Epithelial cell of esophagus (primary cell): Measurements from ENCODE around the gene ATXN7L2.

Experiments used
- DNase-seq: peaks from one replicate; pipeline ENCODE4 v3.0.0; 2010; ENCODE audit warnings: low read depth
- H3K4me3 ChIP-seq: 2 replicates; pipeline ENCODE4 v1.5.1; 2011; ENCODE audit warnings: mild to moderate bottlenecking, low read length, control low read depth
- TF ChIP-seq, protein P1 (sequence below): IDR thresholded peaks from 2 replicates; pipeline ENCODE4 v1.5.1; 2011; ENCODE audit warnings: low read depth, mild to moderate bottlenecking, low read length, control low read depth, inconsistent platforms; ENCODE audit not compliant: insufficient read depth; ENCODE audit errors: missing control alignments

ATXN7L2 gene

DNA sequence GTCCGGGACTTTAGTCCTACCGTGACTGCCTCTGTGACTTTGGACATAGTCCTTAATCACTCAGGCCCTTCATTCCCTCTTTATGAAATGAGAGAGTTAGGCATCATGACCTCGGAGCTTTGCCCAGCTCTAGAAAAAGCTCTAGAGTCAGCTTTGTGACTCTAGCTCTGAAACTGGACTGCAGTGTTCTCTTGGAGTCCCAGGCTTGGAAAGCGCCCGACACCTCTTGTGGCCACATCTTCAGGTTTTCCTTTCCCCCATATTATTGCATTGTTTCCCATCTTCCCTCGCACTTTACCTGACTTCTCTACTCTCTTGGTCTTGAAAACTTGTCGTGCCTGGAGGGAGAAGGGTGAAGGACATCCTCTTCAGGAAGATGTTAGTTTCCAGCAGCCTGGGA, 38.3 kb downstream of the ATXN7L2 start:
- TF ChIP-seq, protein P1, sequence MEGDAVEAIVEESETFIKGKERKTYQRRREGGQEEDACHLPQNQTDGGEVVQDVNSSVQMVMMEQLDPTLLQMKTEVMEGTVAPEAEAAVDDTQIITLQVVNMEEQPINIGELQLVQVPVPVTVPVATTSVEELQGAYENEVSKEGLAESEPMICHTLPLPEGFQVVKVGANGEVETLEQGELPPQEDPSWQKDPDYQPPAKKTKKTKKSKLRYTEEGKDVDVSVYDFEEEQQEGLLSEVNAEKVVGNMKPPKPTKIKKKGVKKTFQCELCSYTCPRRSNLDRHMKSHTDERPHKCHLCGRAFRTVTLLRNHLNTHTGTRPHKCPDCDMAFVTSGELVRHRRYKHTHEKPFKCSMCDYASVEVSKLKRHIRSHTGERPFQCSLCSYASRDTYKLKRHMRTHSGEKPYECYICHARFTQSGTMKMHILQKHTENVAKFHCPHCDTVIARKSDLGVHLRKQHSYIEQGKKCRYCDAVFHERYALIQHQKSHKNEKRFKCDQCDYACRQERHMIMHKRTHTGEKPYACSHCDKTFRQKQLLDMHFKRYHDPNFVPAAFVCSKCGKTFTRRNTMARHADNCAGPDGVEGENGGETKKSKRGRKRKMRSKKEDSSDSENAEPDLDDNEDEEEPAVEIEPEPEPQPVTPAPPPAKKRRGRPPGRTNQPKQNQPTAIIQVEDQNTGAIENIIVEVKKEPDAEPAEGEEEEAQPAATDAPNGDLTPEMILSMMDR, result no peak
- H3K4me3 ChIP-seq, result no peak overlapping the region
- DNase-seq, result no peak

DNA sequence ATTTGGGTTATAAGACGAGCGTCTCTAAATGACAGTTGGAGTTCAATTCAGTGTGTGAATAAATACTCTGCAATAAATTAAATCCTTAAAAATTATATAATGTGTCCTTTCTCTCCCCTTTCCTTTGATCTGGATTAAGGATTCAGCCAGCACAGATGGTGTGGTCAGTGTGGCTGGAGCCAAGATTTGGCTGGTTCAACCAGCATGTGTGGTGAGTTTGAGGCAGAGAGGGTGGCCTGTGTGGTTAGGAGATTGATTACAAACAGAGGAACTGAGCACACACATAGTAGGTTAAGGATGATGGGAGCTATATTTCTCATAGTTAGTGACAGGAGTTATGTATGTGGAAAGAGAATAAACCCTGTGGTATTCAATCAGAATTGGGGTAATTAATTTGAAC, 40.0 kb downstream of the ATXN7L2 start:
- H3K4me3 ChIP-seq, result no peak overlapping the region
- DNase-seq, result no peak
- TF ChIP-seq, protein P1, result no peak

DNA sequence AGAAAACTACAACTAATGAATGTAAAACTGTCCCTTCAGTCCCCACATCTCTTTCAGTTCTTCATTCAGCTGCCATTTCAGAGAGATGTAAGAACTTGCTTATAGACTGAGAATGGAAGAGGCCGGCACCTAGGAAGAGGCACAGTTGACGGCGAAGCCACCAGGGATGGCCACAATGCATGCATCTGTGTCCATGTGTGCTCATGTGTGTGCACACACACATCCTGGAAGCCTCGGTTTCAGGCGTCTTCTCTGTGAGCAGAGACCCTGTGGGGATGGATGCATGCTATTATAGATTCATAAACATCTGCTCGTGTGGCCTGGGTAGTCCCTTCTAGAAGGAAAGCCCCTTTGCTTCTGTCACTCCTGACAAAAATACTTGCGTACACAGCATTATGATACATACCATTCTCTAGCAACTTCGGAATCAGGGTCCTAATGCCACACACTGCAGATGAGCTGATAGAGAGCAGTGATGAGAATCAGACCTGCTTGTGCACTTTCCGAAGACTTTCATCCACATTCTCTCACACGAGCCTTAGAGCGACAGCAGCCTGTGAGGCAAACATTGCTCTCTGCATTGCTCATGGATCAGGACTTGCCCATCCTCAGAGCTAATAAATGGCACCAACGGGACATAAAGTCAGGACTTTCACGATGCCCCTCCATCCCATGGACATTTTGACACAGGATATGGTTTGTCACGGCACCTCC, 43.5 kb downstream of the ATXN7L2 start:
- no peak overlapping the region for H3K4me3 ChIP-seq
- TF ChIP-seq, protein P1, result no peak
- no peak for DNase-seq

DNA sequence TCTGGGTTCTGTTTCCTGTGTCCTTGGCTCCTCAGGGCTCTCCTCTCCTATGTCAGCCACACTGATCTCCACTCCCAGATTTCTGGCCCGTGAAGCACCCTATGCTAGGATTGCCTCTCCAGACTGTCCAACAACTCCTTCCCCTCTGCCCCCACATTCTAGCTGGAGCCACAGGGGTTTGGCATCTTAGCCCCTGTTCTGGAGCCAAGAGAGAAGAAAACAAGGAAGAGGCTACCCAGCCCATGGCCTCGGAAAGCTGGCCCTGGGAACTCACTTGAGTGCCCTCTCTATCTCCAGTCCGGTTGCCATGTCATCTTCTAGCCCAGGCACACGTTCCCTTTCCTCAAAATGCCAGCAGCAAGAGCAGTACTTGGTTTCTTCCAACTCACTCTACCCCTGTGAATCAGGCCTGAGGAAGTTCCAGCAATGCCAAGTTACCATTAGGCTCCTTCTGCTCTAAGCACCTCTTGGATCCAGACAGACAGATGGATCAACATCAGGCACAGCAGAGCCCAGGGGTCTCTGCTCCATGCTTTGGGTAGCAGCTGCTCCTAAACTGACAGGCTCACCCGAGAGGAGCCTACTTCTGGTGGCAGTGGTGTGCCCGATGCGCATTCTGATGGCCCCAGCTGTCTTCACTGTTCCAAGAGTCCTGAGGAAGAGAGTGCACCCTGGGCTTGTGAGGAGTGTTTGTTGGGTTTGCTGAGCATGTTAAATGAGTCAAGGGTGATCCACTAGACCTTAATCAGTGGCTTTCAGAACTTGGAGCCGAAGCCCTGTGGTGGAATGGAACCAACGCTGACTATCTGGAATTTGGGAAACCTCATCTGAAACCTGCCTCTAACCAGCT, 44.4 kb downstream of the ATXN7L2 start:
- no peak overlapping the region for H3K4me3 ChIP-seq
- no peak for DNase-seq
- TF ChIP-seq, protein P1, result no peak

DNA sequence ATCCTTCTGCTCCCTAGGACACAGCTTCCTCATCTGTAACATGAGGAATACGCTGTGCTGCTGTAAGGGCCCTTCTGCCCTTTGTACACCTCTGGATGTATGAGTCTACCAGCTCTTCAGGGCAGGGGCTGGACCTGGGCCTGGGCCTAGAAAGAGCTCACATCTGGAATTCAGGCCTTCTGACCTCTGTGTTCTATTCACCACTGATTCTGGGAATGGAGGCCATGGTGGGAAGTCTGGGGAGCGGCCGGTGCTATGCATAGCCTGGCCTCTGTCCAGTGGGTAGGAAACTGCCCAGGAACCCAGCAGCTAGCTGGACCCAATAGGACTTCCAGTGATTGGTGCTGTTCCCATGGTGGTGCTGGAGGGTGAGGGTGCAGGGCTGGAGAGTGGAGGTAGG, 45.0 kb downstream of the ATXN7L2 start:
- no peak overlapping the region for H3K4me3 ChIP-seq
- TF ChIP-seq, protein P1, result no peak
- no peak for DNase-seq

DNA sequence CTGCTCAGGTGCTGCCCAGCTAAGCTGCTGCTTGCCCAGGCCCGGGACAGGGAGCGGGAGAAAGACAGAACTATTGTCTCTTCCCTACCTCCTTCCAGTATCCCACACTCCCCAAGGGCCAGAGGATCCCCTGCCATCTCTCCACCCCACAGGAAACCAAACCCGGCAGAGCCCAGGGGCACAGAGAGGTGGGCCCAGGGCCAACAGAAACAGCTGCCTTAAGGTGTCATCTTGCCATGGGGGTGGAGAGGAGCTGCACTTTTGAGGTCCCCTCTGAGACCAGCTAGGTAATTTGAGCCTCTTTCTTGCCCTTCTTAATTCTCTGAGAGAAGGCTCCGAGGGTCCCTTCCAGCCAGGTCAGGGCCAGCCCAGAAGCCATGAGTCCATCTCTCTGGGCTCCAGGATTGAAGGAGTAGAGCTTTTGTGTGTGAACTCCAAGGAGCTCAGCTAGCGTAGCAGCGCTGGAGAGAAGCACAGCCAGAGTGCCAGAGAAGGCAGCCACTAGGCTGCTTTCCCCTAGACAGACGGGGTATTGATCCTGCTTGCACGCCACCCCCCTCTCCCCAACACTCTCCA, 46.3 kb downstream of the ATXN7L2 start:
- no peak for DNase-seq
- no peak overlapping the region for H3K4me3 ChIP-seq
- TF ChIP-seq, protein P1, result no peak
